ENCODE data around the gene PDPR.
"Not testable (repeated sequence)": the region's sequence is repeated elsewhere in the genome, so short reads cannot be mapped to it uniquely, and the experiment has no call there.

The PDPR gene

DNA sequence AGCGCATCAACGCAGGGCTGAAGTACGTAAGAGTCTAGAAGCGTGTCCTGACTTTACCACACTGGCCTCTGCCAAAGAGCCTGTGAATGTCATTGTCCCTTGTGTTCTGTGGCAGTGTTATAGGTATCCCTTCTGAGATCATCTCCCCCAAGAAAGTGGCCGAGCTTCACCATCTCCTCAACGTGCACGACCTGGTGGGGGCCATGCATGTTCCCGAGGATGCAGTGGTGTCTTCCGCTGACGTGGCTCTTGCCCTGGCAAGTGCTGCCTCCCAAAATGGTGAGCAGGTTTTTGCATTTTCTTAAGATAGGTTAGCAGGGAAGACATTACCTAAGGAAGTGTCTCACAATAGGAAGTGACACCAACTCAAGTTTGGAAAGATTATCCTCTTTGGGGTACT is 14.7 kb downstream of the PDPR start:
- not testable (repeated sequence) for DNase-seq (ENCODE audit: low read depth in 2 of 2)

DNA sequence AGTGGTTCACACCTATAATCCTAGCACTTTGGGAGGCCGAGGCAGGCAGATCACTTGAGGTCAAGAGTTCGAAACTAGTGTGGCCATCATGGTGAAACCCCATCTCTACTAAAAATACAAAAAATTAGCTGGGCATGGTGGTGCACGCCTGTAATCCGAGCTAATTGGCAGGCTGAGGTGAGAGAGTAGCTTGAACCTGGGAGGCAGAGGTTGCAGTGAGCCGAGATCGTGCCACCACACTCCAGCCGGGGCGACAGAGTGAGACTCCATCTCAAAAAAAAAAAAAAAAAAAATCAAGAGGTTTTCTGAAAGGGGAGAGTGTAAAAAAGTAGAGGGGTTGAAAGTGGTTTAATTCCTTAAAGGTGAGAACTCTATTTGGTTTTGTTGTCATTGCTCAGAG is 21.7 kb downstream of the PDPR start:
- not testable (repeated sequence) for DNase-seq (ENCODE audit: low read depth in 2 of 2)

DNA sequence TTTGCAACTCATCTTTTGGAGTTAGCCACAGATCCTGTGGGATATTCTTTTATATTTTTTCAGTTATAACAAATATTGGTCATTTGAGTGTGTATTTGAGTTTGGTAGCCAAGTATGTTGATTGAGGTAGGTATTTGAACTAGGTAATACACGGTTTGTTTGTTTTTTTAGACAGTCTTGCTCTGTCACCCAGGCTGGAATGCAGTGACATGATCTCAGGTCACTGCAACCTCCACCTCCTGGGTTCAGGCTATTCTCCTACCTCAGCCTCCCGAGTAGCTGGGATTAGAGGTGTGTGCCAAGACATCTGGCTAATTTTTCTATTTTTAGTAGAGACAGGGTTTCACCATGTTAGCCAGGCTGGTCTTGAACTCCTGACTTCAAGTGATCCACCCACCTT is 22.5 kb downstream of the PDPR start:
- not testable (repeated sequence) for DNase-seq (ENCODE audit: low read depth in 2 of 2)

DNA sequence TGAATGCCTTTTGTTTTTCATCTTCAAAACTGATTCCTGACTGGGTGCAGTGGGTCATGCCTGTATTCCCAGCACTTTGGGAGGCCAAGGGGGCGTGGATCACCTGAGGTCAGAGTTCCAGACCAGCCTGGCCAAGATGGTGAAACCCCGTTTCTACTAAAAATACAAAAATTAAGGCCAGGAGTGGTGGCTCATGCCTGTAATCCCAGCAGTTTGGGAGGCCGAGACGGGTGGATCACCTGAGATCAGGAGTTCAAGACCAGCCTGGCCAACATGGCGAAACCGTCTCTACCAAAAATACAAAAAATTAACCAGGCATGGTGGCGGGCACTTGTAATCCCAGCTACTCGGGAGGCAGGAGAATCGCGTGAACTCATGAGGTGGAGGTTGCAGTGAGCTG is 28.6 kb downstream of the PDPR start:
- not testable (repeated sequence) for DNase-seq (ENCODE audit: low read depth in 2 of 2)

DNA sequence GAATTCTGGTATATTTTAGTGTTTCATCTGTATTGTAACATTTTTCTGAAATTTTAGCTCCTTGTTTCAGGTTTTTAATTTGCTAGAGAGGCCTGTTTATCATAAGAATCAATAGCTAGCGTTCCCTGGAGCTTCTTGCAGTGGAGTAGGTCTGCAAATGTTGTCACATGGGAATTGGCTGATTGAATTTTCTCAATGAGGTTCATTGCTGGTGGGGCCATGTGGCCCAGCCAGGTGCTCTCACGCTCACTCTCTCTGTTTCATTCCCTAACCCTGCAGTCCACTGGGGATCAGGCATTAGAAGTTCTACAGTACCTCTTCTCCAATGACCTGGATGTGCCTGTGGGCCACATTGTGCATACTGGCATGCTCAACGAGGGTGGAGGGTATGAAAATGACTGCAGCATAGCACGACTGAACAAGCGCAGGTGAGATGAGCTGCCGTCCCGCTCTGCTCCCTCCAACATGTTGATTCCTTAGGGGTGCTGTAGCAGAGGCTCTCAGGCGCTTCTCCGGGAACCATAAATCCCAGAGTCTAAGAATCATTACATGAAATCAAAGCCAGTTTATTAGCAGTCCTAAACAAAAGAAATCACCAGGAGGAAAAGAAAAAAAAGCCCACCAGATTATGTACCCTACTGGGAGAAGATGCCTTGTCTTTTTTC is 29.2 kb downstream of the PDPR start:
- not testable (repeated sequence) for DNase-seq (ENCODE audit: low read depth in 2 of 2)

DNA sequence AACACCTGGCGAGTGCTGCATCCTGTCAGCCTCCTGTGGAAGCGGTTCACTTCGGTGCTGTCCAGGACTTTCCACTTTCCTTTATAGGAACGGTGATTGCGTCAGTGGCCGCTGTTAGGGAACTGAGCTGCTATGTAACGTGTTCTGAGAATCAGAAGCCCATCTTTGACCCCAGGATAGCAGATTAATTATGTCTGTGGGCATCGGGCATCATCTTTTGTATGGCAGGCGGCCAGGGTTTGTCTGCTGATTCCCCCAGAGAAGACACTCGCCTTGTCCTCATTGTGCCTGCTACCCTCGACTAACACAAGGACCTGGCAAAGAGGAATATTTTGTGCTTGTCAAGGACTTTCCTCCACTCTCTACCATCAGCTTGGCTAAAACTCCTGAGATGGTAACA is 33.7 kb downstream of the PDPR start:
- not testable (repeated sequence) for DNase-seq (ENCODE audit: low read depth in 2 of 2)

DNA sequence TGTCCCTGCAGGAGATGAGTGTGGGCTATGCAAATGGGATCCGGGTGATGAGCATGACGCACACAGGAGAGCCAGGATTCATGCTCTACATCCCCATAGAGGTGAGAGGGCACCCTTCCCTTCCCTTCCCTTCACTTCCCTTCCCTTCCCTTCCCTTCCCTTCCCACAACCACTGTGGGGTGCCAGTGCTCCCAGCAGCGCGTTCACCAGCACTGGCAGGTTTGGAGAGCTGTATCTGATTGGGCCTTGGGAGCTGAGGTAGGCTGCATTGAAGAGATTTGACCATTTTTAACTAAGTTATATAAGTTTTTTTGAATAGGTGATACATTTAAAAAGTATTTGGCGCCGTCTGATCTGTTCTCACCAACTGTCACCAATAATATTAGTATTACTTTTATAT is 34.3 kb downstream of the PDPR start:
- not testable (repeated sequence) for DNase-seq (ENCODE audit: low read depth in 2 of 2)

DNA sequence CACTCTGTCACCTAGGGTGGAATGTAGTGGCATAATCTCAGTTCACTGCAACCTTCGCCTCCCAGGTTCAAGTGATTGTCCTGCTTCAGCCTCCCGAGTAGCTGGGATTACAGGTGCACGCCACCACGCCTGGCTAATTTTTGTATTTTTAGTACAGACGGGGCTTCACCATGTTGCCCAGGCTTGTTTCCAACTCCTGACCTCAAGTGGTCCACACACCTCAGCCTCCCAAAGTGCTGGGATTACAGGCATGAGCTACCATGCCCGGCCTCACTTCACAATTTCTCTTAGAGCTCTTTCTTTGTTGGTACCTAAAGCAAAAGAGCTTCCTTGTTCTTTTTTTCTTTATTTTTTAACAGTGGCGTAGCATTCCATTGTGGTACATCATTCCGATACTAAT is 35.2 kb downstream of the PDPR start:
- DNase-seq (ENCODE audit: low read depth in 2 of 2) = not testable (repeated sequence)

DNA sequence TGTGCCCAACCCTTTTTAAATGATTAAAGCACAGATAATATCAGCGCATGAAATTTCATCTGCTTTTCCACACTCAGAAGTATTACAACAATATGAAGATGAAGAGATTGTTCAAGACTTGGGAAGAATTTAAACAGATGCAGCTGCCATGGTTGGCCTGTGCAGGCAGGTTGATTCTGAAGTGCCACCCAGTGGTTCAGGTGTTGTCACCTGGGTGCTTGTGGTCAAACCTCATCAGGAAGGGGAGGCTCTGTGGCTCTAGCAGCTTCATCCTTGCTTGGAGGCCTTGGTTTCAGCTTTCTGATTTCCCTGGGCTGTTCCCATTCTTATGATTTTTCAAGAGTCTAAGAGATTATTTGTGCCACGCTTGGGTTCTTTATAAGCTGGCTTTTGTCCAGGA is 37.3 kb downstream of the PDPR start:
- no peak for DNase-seq (ENCODE audit: low read depth in 2 of 2)

DNA sequence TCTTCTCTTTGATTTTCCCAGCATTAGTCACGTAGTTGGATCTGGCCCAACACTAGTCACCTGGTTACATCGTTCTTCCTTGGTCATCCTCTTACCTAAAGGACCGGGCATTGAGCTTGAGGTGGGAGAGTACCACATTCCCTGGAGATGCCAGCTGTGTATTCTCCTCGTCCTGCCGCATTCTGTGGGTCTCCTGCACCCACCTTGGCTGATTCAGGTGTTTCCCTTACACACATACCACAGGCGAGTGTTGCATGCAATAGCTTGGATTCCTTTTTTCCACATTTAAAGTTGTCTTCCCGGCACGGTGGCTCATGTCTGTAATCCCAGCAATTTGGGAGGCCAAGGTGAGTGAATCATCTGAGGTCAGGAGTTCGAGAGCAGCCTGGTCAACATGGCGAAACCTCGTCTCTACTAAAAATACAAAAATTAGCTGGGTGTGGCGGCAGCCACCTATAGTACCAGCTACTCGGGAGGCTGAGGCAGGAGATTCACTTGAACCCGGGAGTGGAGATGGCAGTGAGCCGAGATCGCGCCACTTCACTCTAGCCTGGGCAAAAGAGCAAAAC is 37.9 kb downstream of the PDPR start:
- no peak for DNase-seq (ENCODE audit: low read depth in 2 of 2)

DNA sequence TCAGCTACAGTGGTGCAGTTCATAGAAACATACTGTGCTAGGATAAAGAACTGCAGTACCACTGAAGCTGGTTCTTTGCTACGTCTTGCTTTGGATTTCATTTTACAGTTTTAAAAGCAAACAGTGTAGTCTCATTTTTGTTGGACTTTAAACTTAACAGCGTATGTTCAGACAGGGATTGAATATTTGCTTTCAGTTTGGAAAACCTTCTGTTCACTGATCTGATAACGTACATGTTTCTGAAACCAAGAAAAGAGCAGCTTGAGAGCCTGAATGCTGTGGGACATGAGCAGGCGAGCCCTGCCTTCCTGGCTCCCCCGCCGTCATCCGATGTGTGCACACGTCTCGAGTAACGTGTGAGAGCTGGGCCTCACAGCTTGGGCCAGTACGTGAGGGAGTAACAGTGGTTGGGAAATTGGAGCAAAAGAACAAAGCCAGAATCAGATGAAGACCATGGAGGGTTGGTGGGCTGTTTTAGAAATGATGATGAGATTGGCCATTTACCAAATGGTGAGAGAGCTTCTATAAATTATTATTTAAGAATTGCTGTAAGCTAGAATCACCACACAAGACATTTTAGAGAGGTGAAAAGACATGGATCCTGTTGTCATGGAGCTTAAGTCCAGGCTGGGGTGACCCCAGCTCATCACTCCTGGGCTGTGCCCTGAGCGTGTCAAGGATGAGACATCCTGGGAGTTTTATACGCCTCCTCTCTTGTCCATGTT is 38.6 kb downstream of the PDPR start:
- DNase-seq (ENCODE audit: low read depth in 2 of 2) = no peak

DNA sequence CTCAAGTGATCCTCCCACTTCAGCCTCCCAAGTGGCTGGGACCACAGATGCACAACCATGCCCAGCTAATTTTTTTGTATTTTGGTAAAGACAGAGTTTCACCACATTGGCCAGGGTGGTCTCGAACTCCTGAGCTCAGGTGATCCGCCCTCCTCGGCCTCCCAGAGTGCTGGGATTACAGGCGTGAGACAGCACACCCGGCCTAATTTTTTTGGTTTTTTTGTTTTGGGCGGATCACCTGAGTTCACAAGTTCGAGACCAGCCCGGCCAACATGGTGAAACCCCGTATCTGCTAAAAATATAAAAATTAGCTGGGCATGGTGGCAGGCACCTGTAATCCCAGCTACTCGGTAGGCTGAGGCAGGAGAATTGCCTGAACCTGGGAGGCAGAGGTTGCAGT is 40.6 kb downstream of the PDPR start:
- DNase-seq (ENCODE audit: low read depth in 2 of 2) = not testable (repeated sequence)

DNA sequence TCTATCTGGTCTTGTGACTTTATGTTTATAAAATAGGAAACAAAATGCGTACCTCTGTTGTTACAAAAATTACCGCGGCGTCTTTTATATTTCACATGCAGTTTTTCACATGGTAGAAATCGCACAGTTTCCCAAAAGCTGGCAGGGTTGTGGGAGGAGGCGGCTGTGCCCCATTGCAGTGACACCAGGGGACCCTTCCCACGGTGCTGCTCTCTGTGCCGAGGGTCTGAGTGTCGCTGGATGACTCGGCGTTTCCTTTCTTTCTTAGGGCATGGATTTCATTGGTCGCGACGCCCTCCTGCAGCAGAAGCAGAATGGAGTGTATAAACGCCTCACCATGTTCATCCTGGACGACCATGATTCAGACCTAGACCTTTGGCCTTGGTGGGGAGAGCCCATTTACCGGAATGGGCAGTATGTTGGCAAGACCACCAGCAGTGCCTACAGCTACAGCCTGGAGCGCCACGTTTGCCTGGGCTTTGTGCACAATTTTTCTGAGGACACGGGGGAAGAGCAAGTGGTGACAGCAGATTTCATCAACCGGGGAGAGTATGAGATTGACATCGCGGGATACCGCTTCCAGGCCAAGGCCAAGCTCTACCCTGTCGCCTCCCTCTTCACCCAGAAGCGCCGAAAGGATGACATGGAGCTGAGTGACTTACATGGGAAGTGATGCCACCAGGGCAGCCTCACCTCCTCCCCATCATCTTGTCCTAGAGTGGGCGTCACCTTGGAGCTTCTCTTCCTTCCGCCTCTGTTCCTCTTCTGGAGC is 42.3 kb downstream of the PDPR start:
- DNase-seq (ENCODE audit: low read depth in 2 of 2) = no peak

DNA sequence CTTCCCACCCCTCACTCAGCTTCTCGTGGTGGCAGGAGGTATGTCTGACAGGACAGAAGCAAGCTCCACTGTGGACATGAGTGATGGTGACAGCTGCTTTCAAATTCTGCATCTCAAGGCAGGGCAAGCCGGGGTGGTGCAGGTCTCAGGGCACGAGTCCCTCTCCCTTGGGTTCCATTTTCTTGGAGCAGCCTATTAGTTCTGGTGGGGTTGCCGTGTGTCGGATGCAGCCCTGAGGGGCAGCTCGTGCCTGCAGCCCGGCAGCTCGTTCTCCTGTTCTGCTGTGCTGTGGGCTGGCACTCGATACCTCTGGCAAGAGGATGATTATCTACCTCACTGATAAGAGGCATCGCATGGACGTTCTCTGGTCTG is 43.0 kb downstream of the PDPR start:
- DNase-seq (ENCODE audit: low read depth in 2 of 2) = no peak

DNA sequence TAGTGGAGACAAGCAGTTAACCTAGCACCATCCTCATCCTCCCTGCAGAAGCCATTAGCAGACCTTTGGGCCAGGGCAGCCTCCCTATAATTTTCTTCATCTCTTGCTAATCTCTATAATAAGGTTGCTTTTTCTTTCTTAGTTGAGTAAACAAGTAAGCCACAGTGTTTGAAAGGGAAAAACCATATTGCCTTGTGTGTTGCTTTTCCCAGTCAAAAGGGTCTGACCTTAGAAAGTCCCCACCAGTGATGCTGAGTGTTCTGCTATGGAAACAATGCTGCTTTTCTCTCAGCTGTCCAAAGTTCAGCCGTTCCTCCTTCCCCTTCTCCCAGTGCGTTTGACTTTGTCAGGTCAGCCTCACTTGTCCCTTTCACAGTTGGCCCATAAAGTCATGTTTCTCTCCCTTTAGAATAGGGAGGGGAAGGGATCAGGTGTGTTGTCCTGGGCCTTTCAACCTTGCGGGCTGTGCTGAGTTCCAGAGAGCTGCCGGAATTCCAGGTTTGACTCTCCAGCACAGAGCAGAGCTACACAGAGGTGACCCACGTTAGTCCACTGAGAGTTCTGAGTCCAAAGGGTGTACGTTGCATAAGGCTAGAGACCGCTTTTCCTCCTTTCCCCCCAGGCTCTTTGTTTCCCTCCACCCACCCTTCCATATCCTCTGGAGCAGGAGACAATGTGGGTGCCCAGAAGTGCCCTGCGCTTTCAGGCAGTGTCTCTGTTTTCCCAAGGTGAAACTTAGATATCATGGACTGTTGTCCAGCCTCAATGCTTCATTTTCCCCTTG is 43.5 kb downstream of the PDPR start:
- DNase-seq (ENCODE audit: low read depth in 2 of 2) = no peak

DNA sequence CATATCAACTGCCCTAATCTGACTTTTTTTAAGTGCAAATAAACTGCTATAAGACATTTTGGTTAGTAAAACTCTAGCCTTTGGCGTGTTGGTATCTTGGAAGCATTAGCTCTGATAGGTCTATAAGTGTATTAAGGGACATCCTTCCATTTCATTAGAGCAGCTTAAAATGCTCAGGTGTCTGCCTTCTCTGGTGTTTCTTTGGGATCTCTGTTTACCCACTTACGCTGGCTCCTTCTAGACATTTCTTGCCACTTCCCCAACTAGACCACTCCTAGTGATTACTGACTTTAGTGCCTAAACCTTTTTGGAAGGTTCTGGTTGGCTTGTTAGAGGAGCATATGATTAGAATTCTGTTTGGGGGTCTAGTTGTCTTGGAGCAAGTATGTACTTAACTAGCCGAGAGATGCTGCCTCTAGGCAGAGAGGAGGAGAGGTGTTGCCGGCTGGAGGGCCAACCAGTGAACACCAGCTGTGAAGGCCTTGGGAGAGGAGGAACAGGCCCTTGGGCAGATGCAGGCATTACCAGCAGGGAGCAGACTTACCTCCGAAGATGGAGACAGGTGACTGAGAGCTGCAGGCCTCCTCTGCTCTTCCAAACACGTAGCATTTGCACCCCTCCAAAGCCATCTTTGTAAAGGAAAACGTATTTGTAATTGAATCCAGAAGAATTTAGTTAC is 44.3 kb downstream of the PDPR start:
- no peak for DNase-seq (ENCODE audit: low read depth in 2 of 2)

DNA sequence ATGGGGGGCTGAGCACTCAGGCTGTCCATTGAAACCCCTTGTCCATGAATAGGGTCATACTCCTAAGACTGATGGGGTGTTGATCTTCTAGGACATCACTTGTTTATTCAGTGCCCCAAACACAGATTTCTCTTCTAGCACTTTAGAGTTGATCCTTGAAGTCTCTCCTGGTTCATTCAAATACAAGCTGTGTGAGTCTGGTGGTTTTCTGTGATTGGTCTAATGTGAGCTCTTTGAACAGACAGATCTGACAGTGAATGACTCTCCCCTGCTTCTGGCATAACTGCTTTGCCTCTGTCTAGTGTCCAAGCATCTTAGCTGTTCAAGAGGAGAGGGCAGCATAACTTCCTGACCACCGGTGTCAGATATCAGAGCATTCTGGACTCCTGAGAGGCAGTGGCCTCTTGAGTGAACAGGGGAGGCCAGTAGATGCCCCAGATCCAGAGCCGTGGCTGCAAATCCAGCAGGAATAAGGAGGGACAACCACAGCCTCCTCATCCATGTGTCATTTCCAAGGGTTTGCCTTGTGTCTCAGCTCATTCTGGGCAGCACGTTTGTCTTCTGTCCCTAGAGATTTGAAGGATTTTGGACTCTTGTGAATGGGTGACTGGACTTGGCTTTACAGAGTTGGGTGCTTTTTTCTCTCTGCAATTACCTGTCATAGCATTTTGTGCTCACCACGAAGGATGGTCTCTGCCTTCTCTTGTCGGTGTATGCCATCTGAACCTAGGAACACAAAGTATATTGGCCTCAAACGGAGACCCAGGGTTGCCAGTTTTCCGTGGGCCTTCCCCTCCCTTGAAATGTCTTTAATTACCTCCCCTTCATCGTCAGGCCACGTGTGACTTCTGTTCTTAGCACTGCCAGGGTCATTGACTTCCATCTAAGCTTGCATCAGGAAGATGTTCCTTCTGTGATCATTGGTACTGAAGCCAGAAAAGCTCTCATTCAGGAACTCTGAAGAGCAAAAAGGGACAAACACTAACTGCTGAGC is 45.5 kb downstream of the PDPR start:
- DNase-seq (ENCODE audit: low read depth in 2 of 2) = no peak

DNA sequence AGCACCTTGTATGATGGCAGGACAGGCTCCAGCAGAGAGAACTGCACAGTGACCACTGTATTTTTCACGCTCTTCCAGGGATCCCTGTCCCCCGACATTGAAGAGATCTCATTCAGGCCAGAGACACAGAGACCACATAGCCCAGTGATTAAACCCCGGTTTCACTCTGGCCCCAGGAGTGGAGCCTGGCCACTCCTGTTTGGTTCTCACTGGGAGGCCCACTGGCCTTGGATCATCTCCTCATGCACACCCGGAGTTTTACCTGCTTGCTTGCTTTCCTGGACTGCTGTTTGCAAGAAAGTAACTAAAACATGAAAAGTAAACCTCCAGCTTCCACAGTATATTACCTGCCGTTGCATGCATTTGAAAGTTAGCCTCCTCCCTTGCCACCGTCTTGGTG is 46.3 kb downstream of the PDPR start:
- no peak for DNase-seq (ENCODE audit: low read depth in 2 of 2)

DNA sequence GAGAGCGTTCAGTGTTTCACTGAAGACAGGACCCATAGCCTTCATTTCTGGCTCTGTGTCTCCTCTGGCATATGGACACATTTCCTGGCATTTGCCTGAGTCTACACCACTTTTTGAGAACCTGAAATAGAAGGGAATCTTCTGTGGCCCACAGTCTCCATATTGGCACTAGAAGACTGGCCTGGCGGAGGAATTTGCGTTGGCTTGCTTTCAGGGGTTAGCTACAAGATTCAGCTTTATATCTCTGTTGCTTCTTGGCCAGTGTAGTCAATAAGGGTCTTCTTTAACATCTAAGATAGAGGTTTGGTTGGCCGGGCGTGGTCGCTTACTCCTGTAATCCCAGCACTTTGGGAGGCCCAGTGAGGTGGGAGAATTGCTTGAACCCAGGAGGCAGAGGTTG is 46.7 kb downstream of the PDPR start:
- no peak for DNase-seq (ENCODE audit: low read depth in 2 of 2)

DNA sequence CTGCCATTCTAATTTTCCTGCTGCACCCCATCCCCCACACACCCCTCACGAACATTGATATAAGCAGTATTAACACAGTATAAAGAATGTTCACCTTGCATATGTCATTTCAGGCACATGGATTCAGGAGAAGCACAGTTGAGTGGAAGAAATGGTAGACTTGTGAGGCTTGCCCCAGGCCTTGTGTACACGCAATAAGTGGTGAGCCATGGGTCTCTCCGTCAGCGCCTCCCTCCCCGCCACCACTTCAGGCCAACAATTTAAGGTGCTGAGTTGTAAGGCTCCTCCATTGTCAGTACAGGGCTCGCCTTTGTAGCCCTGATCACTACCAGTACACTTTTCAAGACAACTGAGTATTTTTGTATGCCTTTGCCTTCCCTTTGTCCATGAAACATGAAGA is 47.2 kb downstream of the PDPR start:
- no peak for DNase-seq (ENCODE audit: low read depth in 2 of 2)
